LNCAP (cell line): ENCODE data around the gene TUBGCP2.

Source experiments
- CTCF ChIP-seq: fragments of 450-650 bp; IDR thresholded peaks from 2 replicates; pipeline ENCODE4 v1.5.1; 2017; ENCODE audit warnings: mild to moderate bottlenecking

The TUBGCP2 gene

DNA sequence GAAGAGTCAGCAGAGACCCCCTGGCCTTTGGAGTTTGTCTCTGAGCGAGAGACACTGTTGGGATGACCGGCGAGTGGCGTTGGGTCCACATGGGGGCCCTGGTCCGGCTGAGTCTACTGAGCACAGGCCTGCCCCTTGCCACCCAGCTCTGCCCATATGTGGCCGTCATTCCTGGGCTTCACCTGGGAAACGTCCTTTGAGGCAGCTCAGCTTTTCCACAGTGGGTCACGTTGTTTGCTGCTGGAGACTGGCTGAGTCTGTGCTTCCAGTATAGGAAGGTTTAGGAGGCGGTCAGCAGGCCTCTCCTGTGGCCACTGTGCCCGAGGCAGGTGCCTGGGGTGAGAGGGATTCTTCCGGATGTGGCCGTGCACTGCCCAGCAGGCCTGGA lies 49.1 kb downstream of the TUBGCP2 start:
- no peak for TF ChIP-seq CTCF

- TF ChIP-seq CTCF, result no peak
Measured at GRCh38 chr10:133258818-133259601, 49.7 kb downstream of the TUBGCP2 start.

GRCh38 chr10:133258066-133258817 lies 50.4 kb downstream of the TUBGCP2 start:
- TF ChIP-seq CTCF, result no peak

- peak; percentile 72 for TF ChIP-seq CTCF
Measured at GRCh38 chr10:133257489-133258065, 51.1 kb downstream of the TUBGCP2 start.

DNA sequence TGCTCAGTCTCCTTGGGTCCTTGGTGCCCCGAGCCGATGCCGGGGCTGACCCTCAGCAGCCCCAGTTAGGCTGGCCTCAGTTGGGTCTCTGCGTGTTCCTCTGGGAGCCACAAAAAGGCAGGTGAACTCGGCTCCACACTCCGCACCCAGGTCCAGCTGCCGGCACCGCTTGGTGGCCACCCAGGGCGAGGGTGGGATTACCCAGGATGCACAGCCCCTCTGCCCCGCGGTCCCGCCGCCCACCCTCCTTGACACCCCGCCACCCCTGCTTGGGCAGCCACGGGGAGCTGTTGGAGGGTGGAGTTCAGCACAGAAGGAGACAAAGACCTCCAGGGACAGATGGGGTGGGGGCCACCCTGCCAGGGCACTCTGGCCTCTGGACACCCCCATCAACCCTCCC lies 53.3 kb downstream of the TUBGCP2 start:
- no peak for TF ChIP-seq CTCF

DNA sequence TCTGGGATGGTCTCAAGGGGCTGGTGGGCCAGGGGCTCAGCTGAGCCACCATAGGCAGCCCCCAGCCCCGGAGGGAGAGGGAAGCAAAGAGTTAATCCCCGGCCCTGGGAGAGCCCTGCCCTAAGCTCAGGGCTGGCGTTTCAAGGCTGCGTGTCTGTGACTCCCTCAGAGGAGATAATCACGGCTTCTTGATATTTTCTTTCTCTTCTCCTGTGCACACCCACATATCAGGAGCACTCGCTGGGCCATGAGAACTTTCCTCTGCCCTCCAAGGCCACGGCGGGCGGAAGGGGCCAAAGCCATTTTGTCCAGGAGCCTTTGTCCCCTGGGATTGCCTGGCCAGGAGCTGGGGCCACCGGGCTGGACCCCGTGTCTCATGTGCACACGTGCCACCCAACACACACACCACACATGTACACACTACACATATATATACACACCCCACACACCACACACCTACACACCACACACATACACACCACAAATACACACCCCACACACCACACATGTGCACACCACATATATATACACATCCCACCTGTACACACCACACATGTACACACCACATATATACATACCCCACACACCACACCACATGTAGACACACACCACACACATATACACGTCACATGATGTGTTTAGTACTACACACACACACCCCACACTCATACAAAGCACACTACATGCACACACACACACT lies 54.1 kb downstream of the TUBGCP2 start:
- TF ChIP-seq CTCF, result no peak

DNA sequence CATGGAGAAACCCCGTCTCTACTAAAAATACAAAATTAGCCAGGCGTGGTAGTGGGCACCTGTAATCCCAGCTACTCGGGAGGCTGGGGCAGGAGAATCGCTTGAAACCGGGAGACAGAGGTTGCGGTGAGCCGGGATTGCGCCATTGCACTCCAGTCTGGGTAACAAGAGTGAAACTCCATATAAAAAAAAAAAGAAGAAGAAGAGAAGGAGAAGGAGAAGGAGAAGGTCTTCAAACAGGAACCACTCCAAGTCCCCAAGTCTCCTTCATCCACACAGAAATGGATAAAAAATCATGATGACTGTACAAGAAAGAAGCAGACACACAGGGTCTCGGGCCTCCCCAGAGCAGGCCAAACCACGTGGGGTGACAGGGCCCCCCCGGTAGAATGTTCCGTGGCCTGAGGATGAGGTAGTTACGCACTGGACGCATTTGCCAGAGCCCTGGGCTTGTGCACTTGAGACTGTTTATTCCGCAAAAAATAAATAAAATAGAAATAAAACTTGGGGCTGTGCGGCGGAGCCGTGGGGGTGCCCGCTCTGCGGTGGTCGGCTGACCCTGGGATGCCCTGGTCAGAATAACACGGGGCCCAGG lies 55.2 kb downstream of the TUBGCP2 start:
- TF ChIP-seq CTCF, result no peak
